GM12878 (cell line): ENCODE data around the gene PVALEF. TPM values are rescaled to one million over a fixed set of nuclear protein-coding genes. Genes with fewer than 3 reads are reported as not detected.

Source experiments
- ATAC-seq: fragments of 200-7000 bp; cut with Tn5 transposase; 3 replicates; pipeline ENCODE4 v1.9.1; 2020; ENCODE audit warnings: mild to moderate bottlenecking, moderate library complexity
- BruUV-seq: library from RNA; stranded (reverse); fragments of 400-500 nt; replicated peaks from 2 replicates; lab custom pipeline; 2021; lab: Mats Ljungman, UMichigan
- CTCF ChIA-PET: fragments of 300-600 bp; sonication (Branson Sonifier 250); formaldehyde crosslinking; extraction: SDS; loops from one replicate; lab custom pipeline; 2021; ENCODE audit warnings: inconsistent platforms; lab: Yijun Ruan, JAX
- POLR2A ChIA-PET: fragments of 350-600 bp; formaldehyde crosslinking; extraction: SDS; loops from one replicate; lab custom pipeline; 2021; ENCODE audit warnings: inconsistent platforms; lab: Charles Lee
- RAD21 ChIA-PET: fragments of 300-600 bp; sonication (Branson Sonifier 250); formaldehyde crosslinking; loops from one replicate; lab custom pipeline; 2023; ENCODE audit warnings: antibody characterized with exemption; ENCODE audit not compliant: unreplicated experiment; lab: Charles Lee
- SMC1A ChIA-PET: fragments of 300-600 bp; sonication (Branson Sonifier 250); formaldehyde crosslinking; loops from one replicate; lab custom pipeline; 2023; ENCODE audit not compliant: unreplicated experiment, uncharacterized antibody; lab: Charles Lee
- DNase-seq: peaks from one replicate; pipeline ENCODE4 v3.0.0-alpha.2; 2011; ENCODE audit warnings: low read depth, low spot score
- FAIRE-seq: peaks from 3 replicates; lab custom pipeline; 2011; peaks lifted over from hg19 to GRCh38; lab: Jason Lieb, UNC
- H2AFZ ChIP-seq: 2 replicates; pipeline ENCODE4 v1.6.0; 2011; ENCODE audit warnings: low read depth, low read length, control low read depth; ENCODE audit not compliant: control insufficient read depth
- H3K27ac ChIP-seq: 2 replicates; pipeline ENCODE4 v1.5.1; 2011; ENCODE audit warnings: control low read depth; ENCODE audit not compliant: control insufficient read depth, insufficient read depth
- H3K27me3 ChIP-seq, 2 experiments: replicated peaks in 1 of 2; 2 replicates each; pipeline versions ENCODE4 v1.6.0 to v1.6.1; 2011; ENCODE audit warnings: low read length in 1 of 2; ENCODE audit not compliant: control insufficient read depth in 2 of 2, insufficient read depth in 2 of 2
- H3K36me3 ChIP-seq, 2 experiments: 2 replicates each; pipeline ENCODE4 v1.5.1; 2011; ENCODE audit warnings: low read length in 1 of 2; ENCODE audit not compliant: control insufficient read depth in 2 of 2, insufficient read depth in 2 of 2
- H3K4me1 ChIP-seq: 2 replicates; pipeline ENCODE4 v1.6.1; 2011; ENCODE audit warnings: mild to moderate bottlenecking, low read length, moderate library complexity, mixed read lengths; ENCODE audit not compliant: control insufficient read depth, insufficient read depth
- H3K4me2 ChIP-seq: 2 replicates; pipeline ENCODE4 v1.6.0; 2011; ENCODE audit warnings: control low read depth; ENCODE audit not compliant: control insufficient read depth, insufficient read depth
- H3K4me3 ChIP-seq: fragments of 200-600 bp; sonication (generic); 2 replicates; pipeline ENCODE4 v1.5.1; 2016
- H3K79me2 ChIP-seq: 2 replicates; pipeline ENCODE4 v1.6.0; 2011; ENCODE audit warnings: low read length; ENCODE audit not compliant: control insufficient read depth, insufficient read depth
- H3K9ac ChIP-seq: 2 replicates; pipeline ENCODE4 v1.8.0; 2011; ENCODE audit warnings: low read length, control low read depth, mixed read lengths; ENCODE audit not compliant: control insufficient read depth, insufficient read depth
- H3K9me3 ChIP-seq: replicated peaks from 3 replicates; pipeline ENCODE4 v1.5.1; 2011; ENCODE audit warnings: mild to moderate bottlenecking, low read length; ENCODE audit not compliant: control insufficient read depth, insufficient read depth
- H4K20me1 ChIP-seq: 2 replicates; pipeline ENCODE4 v1.6.0; 2011; ENCODE audit not compliant: control insufficient read depth, insufficient read depth
- CHD1 ChIP-seq: IDR thresholded peaks from 2 replicates; pipeline ENCODE4 v1.6.1; 2012; ENCODE audit warnings: low read depth, low read length, improper control_type of control experiment
- CHD2 ChIP-seq: IDR thresholded peaks from 2 replicates; pipeline ENCODE4 v1.6.1; 2011; ENCODE audit warnings: low read depth, low read length, improper control_type of control experiment, borderline replicate concordance
- E4F1 ChIP-seq: fragments of 450-650 bp; IDR thresholded peaks from 2 replicates; pipeline ENCODE4 v1.6.1; 2018; ENCODE audit warnings: borderline replicate concordance, mild to moderate bottlenecking; ENCODE audit not compliant: partially characterized antibody
- EP300 ChIP-seq, 2 experiments: fragments of 150-350 bp in 1 of 2; IDR thresholded peaks; 2 replicates each; pipeline ENCODE4 v1.6.1; 2011 to 2012; ENCODE audit warnings: low read depth in 2 of 2, low read length in 2 of 2, borderline replicate concordance in 1 of 2, improper control_type of control experiment in 1 of 2, inconsistent platforms in 1 of 2; ENCODE audit not compliant: control insufficient read depth in 1 of 2
- HCFC1 ChIP-seq: fragments of 150-350 bp; IDR thresholded peaks from 2 replicates; pipeline ENCODE4 v1.6.1; 2014; ENCODE audit warnings: low read length
- MYB ChIP-seq: fragments of 150-350 bp; IDR thresholded peaks from 2 replicates; pipeline ENCODE4 v1.6.1; 2014; ENCODE audit warnings: mild to moderate bottlenecking, low read depth, low read length, borderline replicate concordance
- RAD51 ChIP-seq: fragments of 450-650 bp; IDR thresholded peaks from 2 replicates; pipeline ENCODE4 v1.6.1; 2016; ENCODE audit warnings: moderate library complexity, mild to moderate bottlenecking, inconsistent platforms
- STAT1 ChIP-seq: fragments of 450-650 bp; conservative IDR thresholded peaks from 2 replicates; pipeline ENCODE4 v1.6.1; 2014; ENCODE audit warnings: antibody characterized with exemption, mild to moderate bottlenecking
- TAF1 ChIP-seq: IDR thresholded peaks from 2 replicates; pipeline ENCODE4 v1.6.1; 2011; ENCODE audit warnings: mild to moderate bottlenecking, low read depth, low read length, borderline replicate concordance
- TCF12 ChIP-seq: IDR thresholded peaks from 2 replicates; pipeline ENCODE4 v1.6.1; 2011; ENCODE audit warnings: low read depth, mild to moderate bottlenecking, low read length
- WGBS: methylation state at CpG from one replicate; pipeline ENCODE4 v1.1.6; 2016; ENCODE audit warnings: low lambda C conversion rate; ENCODE audit not compliant: insufficient replicate concordance, insufficient coverage; ENCODE audit errors: missing lambda C conversion rate; 5-methylcytosine and 5-hydroxymethylcytosine counted together
- in situ Hi-C: fragments of 300-500 bp; cut with MboI; formaldehyde crosslinking; loops from 9 replicates; pipeline ENCODE4 v1.14.3; 2018; ENCODE audit warnings: mixed read lengths
- intact Hi-C: fragments of 100-400 bp; cut with micrococcal nuclease; formaldehyde crosslinking; loops from one replicate; pipeline ENCODE4 v1.14.2; 2022; ENCODE audit not compliant: unreplicated experiment
- polyA plus RNA-seq, 11 experiments: library from polyadenylated mRNA; depleted of rRNA in 4 of 11; unstranded in 6 of 11; stranded (reverse) in 5 of 11; fragments of >200 nt; fragmentation: Nextera tagmentation in 4 of 11; fragmentation: Illumina TruSeq in 1 of 11; extraction: Ambion mirVana in 4 of 11; extraction: Trizol in 1 of 11; gene quantifications; 1 replicate in 1 of 11; 2 replicates in 10 of 11; pipeline versions ENCODE4 v1.2.1 to v1.2.3, GENCODE V29; 2011 to 2016; ENCODE audit warnings: inconsistent platforms in 2 of 11, missing spikeins in 2 of 11, low read depth in 1 of 11
- total RNA-seq, 4 experiments: library from RNA; depleted of rRNA in 3 of 4; stranded (reverse); fragments of >200 nt in 3 of 4; fragmentation: Illumina TruSeq in 1 of 4; extraction: Trizol in 1 of 4; gene quantifications; 2 replicates each; pipeline versions ENCODE4 v1.2.1 to v1.2.3, GENCODE V29; 2013 to 2021
- TF ChIP-seq, protein P1 (sequence below): fragments of 450-650 bp; formaldehyde crosslinking; IDR thresholded peaks from 2 replicates; pipeline ENCODE4 v1.5.0; 2022; ENCODE audit warnings: mild to moderate bottlenecking, missing genetic modification characterization
- TF ChIP-seq, protein P2 (sequence below): IDR thresholded peaks from 2 replicates; pipeline ENCODE4 v1.6.1; 2012; ENCODE audit warnings: low read length, inconsistent platforms
- TF ChIP-seq, protein P3 (sequence below): fragments of 450-650 bp; IDR thresholded peaks from 2 replicates; pipeline ENCODE4 v1.6.1; 2016; ENCODE audit warnings: mild to moderate bottlenecking

The PVALEF gene
- total and polyA plus RNA-seq, 10 of the 15 experiments (the other 5 are each of a cell fraction or from before 2014, with no cell fraction given), result not detected

GRCh38 chr17:81132197-81132540 is 33.1 kb upstream of the PVALEF start:
- H3K27me3 ChIP-seq, result no peaks in the 10 kb centered on the region
- H3K79me2 ChIP-seq, result no peaks in the 10 kb centered on the region
- in situ Hi-C loops, result loop anchor here (25.0 kb wide), 1 partner anchor 355 kb away; no protein-coding TSS in a partner anchor
- ChIA-PET CTCF (no interaction called here), POLR2A (no interaction called here), SMC1A (no interaction called here)
- H3K4me1 ChIP-seq, result no peaks in the 10 kb centered on the region
- intact Hi-C loops, result no loop called here
- H3K9ac ChIP-seq, result no peak overlapping the region
- H3K27ac ChIP-seq, result no peak overlapping the region
- ATAC-seq (no peak), DNase-seq (no peak), FAIRE-seq (no peak)
- no peak overlapping the region for H3K4me3 ChIP-seq
- 25% methylated on average over 11 of the region's 11 CpGs for WGBS
- no peak overlapping the region for H2AFZ ChIP-seq
- H4K20me1 ChIP-seq, result no peaks in the 10 kb centered on the region
- no peak overlapping the region for H3K4me2 ChIP-seq
- TF ChIP-seq, protein P1, sequence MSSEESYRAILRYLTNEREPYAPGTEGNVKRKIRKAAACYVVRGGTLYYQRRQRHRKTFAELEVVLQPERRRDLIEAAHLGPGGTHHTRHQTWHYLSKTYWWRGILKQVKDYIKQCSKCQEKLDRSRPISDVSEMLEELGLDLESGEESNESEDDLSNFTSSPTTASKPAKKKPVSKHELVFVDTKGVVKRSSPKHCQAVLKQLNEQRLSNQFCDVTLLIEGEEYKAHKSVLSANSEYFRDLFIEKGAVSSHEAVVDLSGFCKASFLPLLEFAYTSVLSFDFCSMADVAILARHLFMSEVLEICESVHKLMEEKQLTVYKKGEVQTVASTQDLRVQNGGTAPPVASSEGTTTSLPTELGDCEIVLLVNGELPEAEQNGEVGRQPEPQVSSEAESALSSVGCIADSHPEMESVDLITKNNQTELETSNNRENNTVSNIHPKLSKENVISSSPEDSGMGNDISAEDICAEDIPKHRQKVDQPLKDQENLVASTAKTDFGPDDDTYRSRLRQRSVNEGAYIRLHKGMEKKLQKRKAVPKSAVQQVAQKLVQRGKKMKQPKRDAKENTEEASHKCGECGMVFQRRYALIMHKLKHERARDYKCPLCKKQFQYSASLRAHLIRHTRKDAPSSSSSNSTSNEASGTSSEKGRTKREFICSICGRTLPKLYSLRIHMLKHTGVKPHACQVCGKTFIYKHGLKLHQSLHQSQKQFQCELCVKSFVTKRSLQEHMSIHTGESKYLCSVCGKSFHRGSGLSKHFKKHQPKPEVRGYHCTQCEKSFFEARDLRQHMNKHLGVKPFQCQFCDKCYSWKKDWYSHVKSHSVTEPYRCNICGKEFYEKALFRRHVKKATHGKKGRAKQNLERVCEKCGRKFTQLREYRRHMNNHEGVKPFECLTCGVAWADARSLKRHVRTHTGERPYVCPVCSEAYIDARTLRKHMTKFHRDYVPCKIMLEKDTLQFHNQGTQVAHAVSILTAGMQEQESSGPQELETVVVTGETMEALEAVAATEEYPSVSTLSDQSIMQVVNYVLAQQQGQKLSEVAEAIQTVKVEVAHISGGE (CRISPR knock-in tag), result no peak
- TF ChIP-seq TCF12, result no peak
- TF ChIP-seq, protein P2, sequence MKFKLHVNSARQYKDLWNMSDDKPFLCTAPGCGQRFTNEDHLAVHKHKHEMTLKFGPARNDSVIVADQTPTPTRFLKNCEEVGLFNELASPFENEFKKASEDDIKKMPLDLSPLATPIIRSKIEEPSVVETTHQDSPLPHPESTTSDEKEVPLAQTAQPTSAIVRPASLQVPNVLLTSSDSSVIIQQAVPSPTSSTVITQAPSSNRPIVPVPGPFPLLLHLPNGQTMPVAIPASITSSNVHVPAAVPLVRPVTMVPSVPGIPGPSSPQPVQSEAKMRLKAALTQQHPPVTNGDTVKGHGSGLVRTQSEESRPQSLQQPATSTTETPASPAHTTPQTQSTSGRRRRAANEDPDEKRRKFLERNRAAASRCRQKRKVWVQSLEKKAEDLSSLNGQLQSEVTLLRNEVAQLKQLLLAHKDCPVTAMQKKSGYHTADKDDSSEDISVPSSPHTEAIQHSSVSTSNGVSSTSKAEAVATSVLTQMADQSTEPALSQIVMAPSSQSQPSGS, result no peak
- no peak for TF ChIP-seq RAD51
- no peak for TF ChIP-seq CHD1
- TF ChIP-seq STAT1, result no peak
- TF ChIP-seq HCFC1, result no peak
- TF ChIP-seq TAF1, result no peak
- no peak for TF ChIP-seq EP300 (IDR thresholded peaks at IDR 0.05; ENCODE audit: borderline replicate concordance in 1 of 2, control insufficient read depth in 1 of 2, low read depth in 2 of 2, low read length in 2 of 2)
- no peak for TF ChIP-seq E4F1
- TF ChIP-seq, protein P3, sequence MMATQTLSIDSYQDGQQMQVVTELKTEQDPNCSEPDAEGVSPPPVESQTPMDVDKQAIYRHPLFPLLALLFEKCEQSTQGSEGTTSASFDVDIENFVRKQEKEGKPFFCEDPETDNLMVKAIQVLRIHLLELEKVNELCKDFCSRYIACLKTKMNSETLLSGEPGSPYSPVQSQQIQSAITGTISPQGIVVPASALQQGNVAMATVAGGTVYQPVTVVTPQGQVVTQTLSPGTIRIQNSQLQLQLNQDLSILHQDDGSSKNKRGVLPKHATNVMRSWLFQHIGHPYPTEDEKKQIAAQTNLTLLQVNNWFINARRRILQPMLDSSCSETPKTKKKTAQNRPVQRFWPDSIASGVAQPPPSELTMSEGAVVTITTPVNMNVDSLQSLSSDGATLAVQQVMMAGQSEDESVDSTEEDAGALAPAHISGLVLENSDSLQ, result no peak
- no peak for TF ChIP-seq MYB
- TF ChIP-seq CHD2, result no peak
- TF ChIP-seq, all 136 proteins: peak for 0
- no peaks in the 10 kb centered on the region for H3K9me3 ChIP-seq
- no TSS peak for BruUV-seq
- RAD21 ChIA-PET, result no interaction called here
- no peaks in the 10 kb centered on the region for H3K36me3 ChIP-seq
